ENCODE results near the gene BTN1A1.

BTN1A1 gene

GRCh38 chr6:26534681-26535465, 34.8 kb downstream of the BTN1A1 start:
- in situ Hi-C loops (cut with HindIII; ENCODE audit: low sequenced_read_pairs): no loop called here
- no peak overlapping the region for H3K4me3 ChIP-seq (ENCODE audit: low read depth, low read length)
- TF ChIP-seq, protein P1, sequence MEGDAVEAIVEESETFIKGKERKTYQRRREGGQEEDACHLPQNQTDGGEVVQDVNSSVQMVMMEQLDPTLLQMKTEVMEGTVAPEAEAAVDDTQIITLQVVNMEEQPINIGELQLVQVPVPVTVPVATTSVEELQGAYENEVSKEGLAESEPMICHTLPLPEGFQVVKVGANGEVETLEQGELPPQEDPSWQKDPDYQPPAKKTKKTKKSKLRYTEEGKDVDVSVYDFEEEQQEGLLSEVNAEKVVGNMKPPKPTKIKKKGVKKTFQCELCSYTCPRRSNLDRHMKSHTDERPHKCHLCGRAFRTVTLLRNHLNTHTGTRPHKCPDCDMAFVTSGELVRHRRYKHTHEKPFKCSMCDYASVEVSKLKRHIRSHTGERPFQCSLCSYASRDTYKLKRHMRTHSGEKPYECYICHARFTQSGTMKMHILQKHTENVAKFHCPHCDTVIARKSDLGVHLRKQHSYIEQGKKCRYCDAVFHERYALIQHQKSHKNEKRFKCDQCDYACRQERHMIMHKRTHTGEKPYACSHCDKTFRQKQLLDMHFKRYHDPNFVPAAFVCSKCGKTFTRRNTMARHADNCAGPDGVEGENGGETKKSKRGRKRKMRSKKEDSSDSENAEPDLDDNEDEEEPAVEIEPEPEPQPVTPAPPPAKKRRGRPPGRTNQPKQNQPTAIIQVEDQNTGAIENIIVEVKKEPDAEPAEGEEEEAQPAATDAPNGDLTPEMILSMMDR (IDR thresholded peaks at IDR 0.05; ENCODE audit: low read depth, low read length, missing control alignments): no peak
- no peak for DNase-seq (ENCODE audit: low read depth)

DNA sequence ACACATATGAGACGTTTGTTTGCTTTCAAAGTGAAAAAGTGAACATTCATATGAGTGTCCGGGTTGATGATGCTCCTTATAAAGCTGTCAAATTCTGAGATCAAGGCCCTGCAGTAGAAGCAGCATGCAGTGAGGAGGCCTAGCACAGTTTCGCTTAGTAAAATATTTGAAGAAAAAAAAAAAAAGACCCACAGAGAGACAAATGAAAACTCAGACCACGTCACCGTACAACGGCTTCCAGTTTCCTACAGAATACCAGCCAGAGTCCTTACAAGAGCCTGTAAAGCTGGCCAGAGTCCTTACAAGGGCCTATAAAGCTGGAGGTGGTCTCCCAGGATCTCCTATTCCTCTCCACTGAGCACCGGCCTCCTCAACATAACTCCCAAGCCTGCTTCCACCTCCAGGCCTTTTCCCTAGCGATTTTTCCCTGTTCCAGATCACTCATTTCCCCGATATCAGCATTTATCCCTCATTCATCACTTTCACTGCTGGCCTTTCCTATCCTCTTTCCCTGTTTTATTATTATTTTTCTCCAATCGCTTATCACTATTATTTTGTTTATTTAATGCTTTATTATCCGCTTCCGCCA, 36.6 kb downstream of the BTN1A1 start:
- peak overlapping the region; percentile 65 for H3K4me3 ChIP-seq (ENCODE audit: low read depth, low read length)
- TF ChIP-seq, protein P1 (IDR thresholded peaks at IDR 0.05; ENCODE audit: low read depth, low read length, missing control alignments): no peak
- in situ Hi-C loops (cut with HindIII; ENCODE audit: low sequenced_read_pairs): no loop called here
- peak; percentile 55 for DNase-seq (ENCODE audit: low read depth)

- TF ChIP-seq, protein P1 (IDR thresholded peaks at IDR 0.05; ENCODE audit: low read depth, low read length, missing control alignments): no peak
- in situ Hi-C loops (cut with HindIII; ENCODE audit: low sequenced_read_pairs): no loop called here
- DNase-seq (ENCODE audit: low read depth): peak; percentile 83
- H3K4me3 ChIP-seq (ENCODE audit: low read depth, low read length): peak overlapping the region; percentile 65
Observed at GRCh38 chr6:26537160-26537845, 37.2 kb downstream of the BTN1A1 start.

DNA sequence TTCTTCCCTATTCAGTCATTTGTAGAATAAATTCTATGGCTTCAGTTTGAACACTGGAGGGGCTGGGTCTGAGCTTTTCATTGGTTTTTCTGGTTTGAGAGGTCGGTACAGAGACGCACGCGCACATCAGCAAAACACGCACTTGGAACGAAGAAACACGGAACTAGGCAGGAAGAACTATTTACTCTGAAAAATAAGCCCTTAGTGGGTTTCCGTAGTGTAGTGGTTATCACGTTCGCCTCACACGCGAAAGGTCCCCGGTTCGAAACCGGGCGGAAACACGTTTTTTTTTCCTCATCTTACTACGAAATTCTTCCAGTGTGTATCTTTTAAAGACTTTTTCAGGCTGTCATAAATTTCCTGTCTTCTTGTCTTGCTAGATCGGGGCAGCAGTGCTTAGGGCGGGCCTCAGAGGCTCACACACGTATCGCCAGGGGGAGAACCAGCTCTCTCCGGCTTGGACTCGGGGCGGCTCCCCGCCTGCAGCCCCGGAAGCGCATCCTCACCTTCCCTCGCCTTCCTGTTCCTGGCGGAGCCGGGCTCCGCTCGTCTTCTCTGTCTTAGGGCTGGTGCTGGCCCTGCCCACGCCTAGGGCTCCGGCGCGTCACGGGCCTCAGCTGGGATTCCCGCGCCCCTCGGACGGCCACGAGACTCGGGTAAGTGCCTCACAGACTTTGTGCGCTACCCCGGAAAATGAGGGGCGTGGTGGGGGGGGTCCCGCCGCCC, 37.9 kb downstream of the BTN1A1 start, which contains the start of gene HMGN4:
Gene HMGN4, plus strand, starts transcription at position 521 of the 726 bp plus-strand sequence. CDS start 6,841 bp downstream, outside the sequence.
- in situ Hi-C loops (cut with HindIII; ENCODE audit: low sequenced_read_pairs): no loop called here
- TF ChIP-seq, protein P1 (IDR thresholded peaks at IDR 0.05; ENCODE audit: low read depth, low read length, missing control alignments): no peak
- H3K4me3 ChIP-seq (ENCODE audit: low read depth, low read length): peak within 1 kb of the TSS; percentile 65

DNA sequence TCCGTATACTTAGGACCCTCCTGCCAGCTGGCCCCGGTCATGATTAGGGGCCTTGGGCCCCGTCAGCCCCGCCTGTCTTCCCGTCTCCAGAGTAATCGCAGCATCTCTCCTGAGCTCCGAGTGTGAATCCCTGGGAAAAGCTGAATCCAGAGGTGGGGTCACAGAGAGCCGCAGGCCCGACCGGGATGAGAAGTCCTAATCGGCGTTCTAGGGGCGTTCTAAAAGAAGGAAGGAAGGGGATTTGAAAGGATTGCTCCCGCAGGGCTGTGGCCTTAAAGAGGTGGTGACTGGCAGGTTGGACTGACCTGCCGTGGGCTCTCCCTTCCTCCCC, 38.4 kb downstream of the BTN1A1 start:
- in situ Hi-C loops (cut with HindIII; ENCODE audit: low sequenced_read_pairs): no loop called here
- DNase-seq (ENCODE audit: low read depth): no peak
- TF ChIP-seq, protein P1 (IDR thresholded peaks at IDR 0.05; ENCODE audit: low read depth, low read length, missing control alignments): no peak
- peak overlapping the region; percentile 65 for H3K4me3 ChIP-seq (ENCODE audit: low read depth, low read length)

More for the DNA sequence above, 37.9 kb downstream of the BTN1A1 start, which contains the start of gene HMGN4:
- DNase-seq (ENCODE audit: low read depth): peak; percentile 88

DNA sequence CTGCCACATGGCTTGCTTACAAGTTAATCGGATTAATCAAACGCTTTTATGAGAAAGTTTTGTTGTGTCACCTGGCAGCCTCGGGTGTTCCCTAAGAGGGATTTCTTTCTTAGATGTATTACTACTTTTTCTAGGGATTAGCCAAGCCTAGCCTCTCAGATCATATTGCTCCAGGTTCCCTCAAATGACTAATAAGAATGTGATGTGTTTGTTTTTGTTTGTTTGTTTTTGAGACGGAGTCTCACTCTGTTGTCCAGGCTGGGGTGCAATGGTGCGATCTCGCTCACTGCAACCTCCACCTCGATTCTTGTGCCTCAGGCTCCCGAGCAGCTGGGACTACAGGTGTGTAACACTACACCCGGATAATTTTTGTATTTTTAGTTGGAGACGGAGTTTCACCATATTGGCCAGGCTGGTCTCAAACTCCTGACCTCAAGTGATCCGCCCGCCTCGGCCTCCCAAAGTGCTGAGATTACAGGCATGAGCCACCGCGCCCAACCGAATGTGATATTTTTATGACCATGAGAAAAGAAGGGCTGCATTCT, 39.0 kb downstream of the BTN1A1 start:
- DNase-seq (ENCODE audit: low read depth): no peak
- TF ChIP-seq, protein P1 (IDR thresholded peaks at IDR 0.05; ENCODE audit: low read depth, low read length, missing control alignments): no peak
- in situ Hi-C loops (cut with HindIII; ENCODE audit: low sequenced_read_pairs): no loop called here
- peak overlapping the region; percentile 65 for H3K4me3 ChIP-seq (ENCODE audit: low read depth, low read length)

All from astrocyte of the cerebellum (primary cell).